Right atrium auricular region (tissue), 2 donors: Measurements from ENCODE around the gene CDC34. TPM values are rescaled to one million over a fixed set of nuclear protein-coding genes. Genes with fewer than 3 reads are reported as not detected.

Source experiments
- DNase-seq: peaks from one replicate; pipeline ENCODE4 v3.0.0-alpha.2; 2019; ENCODE audit warnings: low spot score
- H3K27ac ChIP-seq, 2 donors: fragments of 200-600 bp; sonication (generic); 1 replicate in 1 of 2; 2 replicates in 1 of 2; pipeline ENCODE4 v1.5.1; 2016 to 2019
- H3K27me3 ChIP-seq, 2 donors: fragments of 200-600 bp; sonication (generic); one replicate each; pipeline versions ENCODE4 v1.5.1 to v1.6.0; 2017 to 2019
- H3K36me3 ChIP-seq: fragments of 200-600 bp; sonication (generic); one replicate; pipeline ENCODE4 v1.5.1; 2016
- H3K4me1 ChIP-seq, 2 donors: fragments of 200-600 bp; sonication (generic); one replicate each; pipeline versions ENCODE4 v1.5.1 to v1.6.0; 2017 to 2019
- H3K4me3 ChIP-seq, 2 donors: fragments of 200-600 bp; sonication (generic); 1 replicate in 1 of 2; 2 replicates in 1 of 2; pipeline ENCODE4 v1.5.1; 2017 to 2019; ENCODE audit warnings: mild to moderate bottlenecking in 1 of 2, moderate library complexity in 1 of 2
- H3K9me3 ChIP-seq, 2 donors: fragments of 200-600 bp; sonication (generic); one replicate each; pipeline ENCODE4 v1.5.1; 2019
- total RNA-seq, 2 donors: library from RNA; depleted of rRNA; stranded (reverse); fragments of >200 nt; gene quantifications; one replicate each; pipeline ENCODE4 v1.1.0, GENCODE V29; 2016
- TF ChIP-seq, protein P1 (sequence below), 2 donors: fragments of 200-600 bp; sonication (generic); IDR thresholded peaks; one replicate each; pipeline ENCODE4 v1.5.1; 2019; ENCODE audit warnings: antibody characterized with exemption in 2 of 2

The CDC34 gene
- total RNA-seq, 2 donors from 2014 or later: 55.8 to 75.0 TPM

DNA sequence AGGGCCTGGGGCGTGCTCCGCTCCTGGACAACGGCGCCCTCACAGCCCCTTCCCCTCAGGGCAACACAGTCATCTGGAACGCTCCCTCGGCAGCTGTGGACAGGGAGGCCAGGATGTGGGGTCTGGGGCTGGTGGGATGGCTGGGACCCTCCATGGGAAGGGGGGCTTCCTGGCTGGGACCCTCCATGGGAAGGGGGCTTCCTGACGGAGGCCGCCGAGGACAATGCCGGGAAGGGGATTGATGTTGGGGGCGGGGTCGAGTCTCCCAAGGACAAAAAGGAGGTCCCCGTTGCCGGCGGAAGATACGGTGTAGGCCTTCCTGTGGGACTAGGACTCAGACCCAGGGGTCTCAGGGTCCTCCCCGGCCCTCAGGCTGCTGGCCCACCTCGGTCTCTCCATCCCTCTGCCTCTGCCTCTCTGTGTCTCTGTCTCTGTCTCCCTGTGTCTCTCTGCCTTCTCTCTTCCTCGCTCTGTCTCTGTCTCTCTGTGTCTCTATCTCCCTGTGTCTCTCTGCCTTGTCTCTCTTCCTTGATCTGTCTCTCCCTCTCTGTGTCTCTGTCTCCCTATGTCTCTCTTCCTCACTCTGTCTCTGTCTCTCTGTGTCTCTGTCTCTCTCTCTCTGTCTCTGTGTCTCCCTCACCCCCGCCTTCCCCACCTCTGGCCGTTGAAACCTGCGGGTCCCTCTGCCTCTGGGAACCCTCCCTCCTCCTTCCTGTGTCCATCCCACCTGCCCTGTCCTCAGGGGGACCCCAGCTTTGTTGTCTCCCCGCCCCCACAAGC, 38.0 kb upstream of the CDC34 start:
- Histone ChIP-seq H3K27ac (no peak overlapping the region), H3K4me1 (peaks cover 0 to 28% of the 10 kb centered on the region in 2 donors), H3K9me3 (no peaks in the 10 kb centered on the region), H3K36me3 (no peaks in the 10 kb centered on the region), H3K27me3 (peaks cover 8 to 16% of the 10 kb centered on the region in 2 donors), H3K4me3 (no peak overlapping the region)
- no peak for DNase-seq
- TF ChIP-seq, protein P1, sequence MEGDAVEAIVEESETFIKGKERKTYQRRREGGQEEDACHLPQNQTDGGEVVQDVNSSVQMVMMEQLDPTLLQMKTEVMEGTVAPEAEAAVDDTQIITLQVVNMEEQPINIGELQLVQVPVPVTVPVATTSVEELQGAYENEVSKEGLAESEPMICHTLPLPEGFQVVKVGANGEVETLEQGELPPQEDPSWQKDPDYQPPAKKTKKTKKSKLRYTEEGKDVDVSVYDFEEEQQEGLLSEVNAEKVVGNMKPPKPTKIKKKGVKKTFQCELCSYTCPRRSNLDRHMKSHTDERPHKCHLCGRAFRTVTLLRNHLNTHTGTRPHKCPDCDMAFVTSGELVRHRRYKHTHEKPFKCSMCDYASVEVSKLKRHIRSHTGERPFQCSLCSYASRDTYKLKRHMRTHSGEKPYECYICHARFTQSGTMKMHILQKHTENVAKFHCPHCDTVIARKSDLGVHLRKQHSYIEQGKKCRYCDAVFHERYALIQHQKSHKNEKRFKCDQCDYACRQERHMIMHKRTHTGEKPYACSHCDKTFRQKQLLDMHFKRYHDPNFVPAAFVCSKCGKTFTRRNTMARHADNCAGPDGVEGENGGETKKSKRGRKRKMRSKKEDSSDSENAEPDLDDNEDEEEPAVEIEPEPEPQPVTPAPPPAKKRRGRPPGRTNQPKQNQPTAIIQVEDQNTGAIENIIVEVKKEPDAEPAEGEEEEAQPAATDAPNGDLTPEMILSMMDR (IDR thresholded peaks at IDR 0.05): no peak

DNA sequence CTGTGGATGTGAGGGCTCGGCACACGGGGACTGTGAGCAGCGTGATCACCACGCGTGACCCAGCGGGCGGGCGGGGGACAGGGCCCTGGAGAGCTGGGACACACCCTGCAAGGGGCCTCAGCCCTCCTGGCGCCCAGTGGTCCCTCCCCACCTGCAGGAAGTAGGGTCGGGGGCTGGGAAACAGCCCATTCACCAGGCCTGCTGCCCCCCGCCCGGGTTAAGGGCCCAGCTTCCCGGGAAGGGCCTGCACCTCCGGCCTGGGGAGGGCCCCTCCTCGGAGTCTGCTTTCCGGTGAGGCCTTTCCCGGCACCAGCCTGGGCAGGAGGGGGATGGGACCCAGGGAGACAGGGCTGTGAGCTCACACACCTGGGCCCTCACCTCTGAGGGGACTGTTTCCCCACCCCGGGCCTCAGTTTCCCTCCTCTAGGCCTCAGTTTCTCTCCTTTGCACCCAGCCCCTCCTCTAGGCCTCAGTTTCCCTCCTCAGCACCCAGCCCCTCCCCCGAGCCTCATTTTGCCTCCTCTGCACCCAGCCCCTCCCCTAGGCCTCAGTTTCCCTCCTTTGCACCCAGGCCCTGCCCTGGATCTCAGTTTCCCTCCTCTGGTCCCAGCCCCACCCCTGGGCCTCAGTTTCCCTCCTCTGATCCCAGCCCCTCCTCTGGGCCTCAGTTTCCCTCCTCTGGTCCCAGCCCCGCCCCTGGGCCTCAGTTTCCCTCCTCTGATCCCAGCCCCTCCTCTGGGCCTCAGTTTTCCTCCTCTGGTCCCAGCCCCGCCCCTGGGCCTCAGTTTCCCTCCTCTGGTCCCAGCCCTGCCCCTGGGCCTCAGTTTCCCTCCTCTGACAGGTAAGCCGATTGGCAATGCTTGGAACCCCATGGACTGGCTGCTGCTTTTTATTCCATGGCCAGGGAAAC, 37.1 kb upstream of the CDC34 start:
- no peak overlapping the region for H3K27ac ChIP-seq
- DNase-seq: no peak
- TF ChIP-seq, protein P1 (IDR thresholded peaks at IDR 0.05): no peak
- H3K4me3 ChIP-seq: no peak overlapping the region
- H3K27me3 ChIP-seq: peaks cover 8 to 20% of the 10 kb centered on the region in 2 donors
- H3K36me3 ChIP-seq: no peaks in the 10 kb centered on the region
- H3K4me1 ChIP-seq: peaks cover 0 to 26% of the 10 kb centered on the region in 2 donors
- no peaks in the 10 kb centered on the region for H3K9me3 ChIP-seq

DNA sequence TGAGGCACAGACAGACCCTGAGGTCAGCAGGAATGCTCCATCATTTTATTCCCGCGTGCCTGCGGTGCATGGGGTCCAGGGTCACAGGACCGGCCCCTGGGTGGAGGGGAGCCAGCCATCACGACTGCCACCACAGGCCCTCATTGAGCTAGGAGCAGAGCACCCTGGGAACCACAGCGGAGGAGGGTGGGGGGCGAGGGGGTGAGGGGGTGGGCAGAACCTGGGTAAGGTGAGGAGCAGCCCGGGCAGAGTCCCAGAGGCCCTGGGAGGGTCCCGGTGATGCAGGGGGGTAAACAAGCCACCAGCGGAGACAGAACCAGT, 36.5 kb upstream of the CDC34 start:
- Histone ChIP-seq H3K27ac (no peak overlapping the region), H3K27me3 (peaks cover 8 to 21% of the 10 kb centered on the region in 2 donors)
- TF ChIP-seq, protein P1 (IDR thresholded peaks at IDR 0.05): no peak

DNA sequence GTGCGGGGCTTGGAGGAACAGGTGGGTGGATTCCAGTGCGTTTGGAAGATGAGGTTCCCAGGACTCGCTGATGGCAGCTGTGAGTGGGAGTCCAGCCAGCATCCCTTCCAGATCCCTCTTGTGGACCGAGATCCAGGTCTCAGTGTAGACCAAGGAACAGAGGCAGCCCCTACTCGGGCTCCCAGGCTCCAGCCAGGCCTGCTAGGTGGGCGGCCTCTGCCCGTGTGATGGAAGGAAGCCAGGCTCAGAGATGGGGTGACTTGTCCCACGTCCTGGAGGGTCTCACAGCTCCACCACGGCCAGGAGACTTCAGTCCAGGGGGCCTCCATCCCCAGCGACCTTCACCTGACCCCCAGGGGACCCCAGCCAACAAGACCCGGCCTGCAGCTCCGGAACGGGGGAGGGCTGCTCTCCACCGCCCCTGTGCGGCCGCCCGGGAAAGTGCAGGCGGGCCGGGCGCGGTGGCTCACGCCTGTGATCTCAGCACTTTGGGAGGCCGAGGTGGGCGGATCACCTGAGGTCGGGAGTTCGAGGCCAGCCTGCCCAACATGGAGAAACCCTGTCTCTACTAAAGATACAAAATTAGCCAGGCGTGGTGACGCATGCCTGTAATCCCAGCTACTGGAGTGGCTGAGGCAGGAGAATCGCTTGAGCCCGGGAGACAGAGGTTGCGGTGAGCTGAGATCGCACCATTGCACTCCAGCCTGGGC, 36.0 kb upstream of the CDC34 start:
- DNase-seq: no peak

More for the DNA sequence above, 36.5 kb upstream of the CDC34 start:
- Histone ChIP-seq H3K36me3 (no peaks in the 10 kb centered on the region), H3K9me3 (no peaks in the 10 kb centered on the region), H3K4me1 (peaks cover 0 to 21% of the 10 kb centered on the region in 2 donors), H3K4me3 (no peak overlapping the region)
- DNase-seq: no peak

DNA sequence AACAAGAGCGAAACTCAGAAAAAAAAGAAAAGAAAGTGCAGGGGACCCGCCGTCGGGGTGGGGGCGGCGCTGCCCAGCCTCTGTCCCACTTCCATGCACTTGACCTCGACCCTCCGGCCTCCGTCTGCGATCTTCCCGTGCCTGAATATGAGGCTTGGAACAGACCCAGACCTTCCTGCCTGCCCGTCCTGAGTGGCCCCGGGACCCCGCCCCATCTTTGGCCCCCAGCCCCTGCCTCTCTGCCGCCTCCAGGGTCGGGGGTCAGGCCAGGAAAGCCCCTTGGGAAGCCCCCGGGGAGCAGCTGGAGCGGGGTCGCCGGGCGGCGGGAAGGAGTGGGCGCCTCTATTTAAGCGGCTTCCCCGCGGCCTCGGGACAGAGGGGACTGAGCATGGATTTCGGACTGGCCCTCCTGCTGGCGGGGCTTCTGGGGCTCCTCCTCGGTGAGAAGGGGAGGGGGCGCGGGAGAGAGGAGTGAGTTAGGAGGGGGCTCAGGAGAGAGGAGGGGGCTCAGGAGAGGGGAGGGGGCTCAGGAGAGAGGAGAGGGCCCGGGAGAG, 35.4 kb upstream of the CDC34 start, which contains the start of gene MADCAM1:
MADCAM1 (plus strand) TSS at position 375 of the 554 bp plus-strand sequence; CDS start at position 389, 14 bp downstream.
- no peaks in the 10 kb centered on the region for H3K36me3 ChIP-seq
- H3K4me3 ChIP-seq: no peak within 1 kb of the TSS
- peaks cover 0 to 21% of the 10 kb centered on the region in 2 donors for H3K4me1 ChIP-seq
- peaks cover 8 to 21% of the 10 kb centered on the region in 2 donors for H3K27me3 ChIP-seq
- DNase-seq: no peak
- TF ChIP-seq, protein P1 (IDR thresholded peaks at IDR 0.05): no peak
- H3K9me3 ChIP-seq: no peaks in the 10 kb centered on the region
- no peak within 1 kb of the TSS for H3K27ac ChIP-seq

More for the DNA sequence above, 36.0 kb upstream of the CDC34 start:
- H3K36me3 ChIP-seq: no peaks in the 10 kb centered on the region
- TF ChIP-seq, protein P1 (IDR thresholded peaks at IDR 0.05): peak; percentile 40 to 71
- no peak overlapping the region for H3K4me3 ChIP-seq
- H3K27me3 ChIP-seq: peaks cover 8 to 21% of the 10 kb centered on the region in 2 donors
- H3K4me1 ChIP-seq: peaks cover 0 to 21% of the 10 kb centered on the region in 2 donors
- H3K9me3 ChIP-seq: no peaks in the 10 kb centered on the region
- H3K27ac ChIP-seq: no peak overlapping the region
